Measurements from ENCODE around the gene APOA4. TPM values are rescaled to one million over a fixed set of nuclear protein-coding genes. Genes with fewer than 3 reads are reported as not detected.
A peak's percentile ranks its signal among the peaks of the same experiment; 100 is the strongest.

The APOA4 gene
- total RNA-seq: not detected
- long read RNA-seq: 0 reads

GRCh38 chr11:116823031-116823843 is at the start of gene APOA4:
Gene APOA4 (minus strand): TSS chr11:116823304. CDS start chr11:116823191, 113 bp downstream.
- H3K4me3 ChIP-seq: no peak within 1 kb of the TSS
- intact Hi-C loops (cut with micrococcal nuclease): no loop called here
- no peak within 1 kb of the TSS for H3K27ac ChIP-seq (replicated peaks)
- no peaks in the 10 kb centered on the region for H3K9me3 ChIP-seq (replicated peaks)
- no peak for DNase-seq
- TF ChIP-seq CTCF (IDR thresholded peaks at IDR 0.05; ENCODE audit: borderline replicate concordance): no peak
- H3K36me3 ChIP-seq: no peaks in the 10 kb centered on the region
- H3K27me3 ChIP-seq (ENCODE audit: low read depth): no peaks in the 10 kb centered on the region
- H3K4me1 ChIP-seq: no peaks in the 10 kb centered on the region

GRCh38 chr11:116871248-116871647 is 48.1 kb upstream of the APOA4 start:
- intact Hi-C loops (cut with micrococcal nuclease): no loop called here
- H3K4me1 ChIP-seq: peaks cover 92% of the 10 kb centered on the region
- no peak for DNase-seq

GRCh38 chr11:116870054-116870453 is 47.0 kb upstream of the APOA4 start:
- H3K4me3 ChIP-seq: no peak overlapping the region
- no peak for TF ChIP-seq CTCF (IDR thresholded peaks at IDR 0.05; ENCODE audit: borderline replicate concordance)
- H3K27ac ChIP-seq (replicated peaks): peak overlapping the region; percentile 76
- no peaks in the 10 kb centered on the region for H3K9me3 ChIP-seq (replicated peaks)
- DNase-seq: no peak
- peaks cover 45% of the 10 kb centered on the region for H3K36me3 ChIP-seq
- H3K4me1 ChIP-seq: peaks cover 95% of the 10 kb centered on the region
- intact Hi-C loops (cut with micrococcal nuclease): no loop called here
- no peaks in the 10 kb centered on the region for H3K27me3 ChIP-seq (ENCODE audit: low read depth)

More at GRCh38 chr11:116871248-116871647, 48.1 kb upstream of the APOA4 start:
- peaks cover 43% of the 10 kb centered on the region for H3K36me3 ChIP-seq
- peak overlapping the region; percentile 76 for H3K27ac ChIP-seq (replicated peaks)
- H3K9me3 ChIP-seq (replicated peaks): no peaks in the 10 kb centered on the region
- no peaks in the 10 kb centered on the region for H3K27me3 ChIP-seq (ENCODE audit: low read depth)
- TF ChIP-seq CTCF (IDR thresholded peaks at IDR 0.05; ENCODE audit: borderline replicate concordance): no peak
- H3K4me3 ChIP-seq: no peak overlapping the region

GRCh38 chr11:116869610-116870009 is 46.5 kb upstream of the APOA4 start:
- no peak overlapping the region for H3K4me3 ChIP-seq
- DNase-seq: no peak
- H3K27ac ChIP-seq (replicated peaks): no peak overlapping the region
- intact Hi-C loops (cut with micrococcal nuclease): no loop called here
- H3K36me3 ChIP-seq: peaks cover 47% of the 10 kb centered on the region
- H3K27me3 ChIP-seq (ENCODE audit: low read depth): no peaks in the 10 kb centered on the region
- H3K9me3 ChIP-seq (replicated peaks): no peaks in the 10 kb centered on the region
- TF ChIP-seq CTCF (IDR thresholded peaks at IDR 0.05; ENCODE audit: borderline replicate concordance): no peak
- H3K4me1 ChIP-seq: peaks cover 95% of the 10 kb centered on the region

- TF ChIP-seq CTCF (IDR thresholded peaks at IDR 0.05; ENCODE audit: borderline replicate concordance): no peak
- Histone ChIP-seq H3K36me3 (peaks cover 54% of the 10 kb centered on the region), H3K27me3 (ENCODE audit: low read depth) (no peaks in the 10 kb centered on the region), H3K4me3 (no peak overlapping the region), H3K27ac (replicated peaks) (peak overlapping the region; percentile 59), H3K9me3 (replicated peaks) (no peaks in the 10 kb centered on the region), H3K4me1 (peaks cover 83% of the 10 kb centered on the region)
- intact Hi-C loops (cut with micrococcal nuclease): no loop called here
- no peak for DNase-seq
Measured at GRCh38 chr11:116868066-116868465, 45.0 kb upstream of the APOA4 start.
